Tibial artery (tissue), 4 donors: ENCODE results near the gene NECTIN4.

Source experiments
- DNase-seq, 2 donors: peaks; one replicate each; pipeline ENCODE4 v3.0.0-alpha.2; 2019
- H3K27ac ChIP-seq, 2 donors: fragments of 200-600 bp; sonication (generic) in 1 of 2; 1 replicate in 1 of 2; 2 replicates in 1 of 2; pipeline ENCODE4 v1.5.1; 2018 to 2019; ENCODE audit warnings: mild to moderate bottlenecking in 1 of 2
- H3K27me3 ChIP-seq, 2 donors: fragments of 200-600 bp; sonication (generic) in 1 of 2; one replicate each; pipeline versions ENCODE4 v1.5.1 to v1.6.0; 2016 to 2019
- H3K36me3 ChIP-seq, 3 donors: fragments of 200-600 bp; sonication (generic) in 2 of 3; one replicate each; pipeline ENCODE4 v1.5.1; 2016 to 2019; ENCODE audit warnings: mild to moderate bottlenecking in 2 of 3
- H3K4me1 ChIP-seq, 4 donors: fragments of 200-600 bp; sonication (generic) in 2 of 4; 1 replicate in 3 of 4; 2 replicates in 1 of 4; pipeline ENCODE4 v1.5.1; 2016 to 2019
- H3K4me3 ChIP-seq, 2 donors: fragments of 200-600 bp; sonication (generic) in 1 of 2; 1 replicate in 1 of 2; 2 replicates in 1 of 2; pipeline ENCODE4 v1.5.1; 2018 to 2019; ENCODE audit warnings: mild to moderate bottlenecking in 2 of 2
- H3K9me3 ChIP-seq, 3 donors: fragments of 200-600 bp; sonication (generic) in 1 of 3; one replicate each; pipeline ENCODE4 v1.5.1; 2016 to 2019
- CTCF ChIP-seq, 2 experiments: fragments of 200-600 bp in 1 of 2; fragments of 450-650 bp in 1 of 2; IDR thresholded peaks; one replicate each; pipeline ENCODE4 v1.5.1; 2017 to 2019; ENCODE audit warnings: antibody characterized with exemption in 2 of 2, mild to moderate bottlenecking in 1 of 2, moderate library complexity in 1 of 2
- intact Hi-C: fragments of 100-400 bp; cut with DNase I; formaldehyde crosslinking; loops from one replicate; pipeline ENCODE4 v1.15.0; 2023; ENCODE audit warnings: low total_unique reads

The NECTIN4 gene

GRCh38 chr1:161059293-161059692 is 30.1 kb downstream of the NECTIN4 start:
- intact Hi-C loops = no loop called here
- H3K27me3 ChIP-seq = peaks cover 0 to 27% of the 10 kb centered on the region in 2 donors
- no peaks in the 10 kb centered on the region for H3K9me3 ChIP-seq
- H3K4me3 ChIP-seq = no peak overlapping the region
- H3K4me1 ChIP-seq = no peaks in the 10 kb centered on the region
- H3K36me3 ChIP-seq = no peaks in the 10 kb centered on the region
- TF ChIP-seq CTCF (IDR thresholded peaks at IDR 0.05) = no peak
- no peak for DNase-seq
- H3K27ac ChIP-seq = no peak overlapping the region

- H3K4me1 ChIP-seq = no peaks in the 10 kb centered on the region
- H3K27ac ChIP-seq = no peak overlapping the region
- H3K9me3 ChIP-seq = no peaks in the 10 kb centered on the region
- H3K4me3 ChIP-seq = no peak overlapping the region
- intact Hi-C loops = no loop called here
- H3K36me3 ChIP-seq = no peaks in the 10 kb centered on the region
- no peak for DNase-seq
- no peak for TF ChIP-seq CTCF (IDR thresholded peaks at IDR 0.05)
- peaks cover 0 to 25% of the 10 kb centered on the region in 2 donors for H3K27me3 ChIP-seq
These were observed 34.6 kb downstream of the NECTIN4 start for GRCh38 chr1:161054805-161055204.

- H3K36me3 ChIP-seq = no peaks in the 10 kb centered on the region
- peaks cover 0 to 25% of the 10 kb centered on the region in 2 donors for H3K27me3 ChIP-seq
- H3K27ac ChIP-seq = no peak overlapping the region
- intact Hi-C loops = no loop called here
- H3K4me3 ChIP-seq = no peak overlapping the region
- H3K4me1 ChIP-seq = no peaks in the 10 kb centered on the region
- DNase-seq = no peak
- no peaks in the 10 kb centered on the region for H3K9me3 ChIP-seq
- no peak for TF ChIP-seq CTCF (IDR thresholded peaks at IDR 0.05)
These were observed 35.1 kb downstream of the NECTIN4 start for GRCh38 chr1:161054232-161054631.

GRCh38 chr1:161052899-161053298 is 36.5 kb downstream of the NECTIN4 start:
- DNase-seq = no peak
- intact Hi-C loops = no loop called here
- no peaks in the 10 kb centered on the region for H3K4me1 ChIP-seq
- H3K4me3 ChIP-seq = no peak overlapping the region
- TF ChIP-seq CTCF (IDR thresholded peaks at IDR 0.05) = no peak
- H3K36me3 ChIP-seq = no peaks in the 10 kb centered on the region
- peaks cover 0 to 22% of the 10 kb centered on the region in 2 donors for H3K27me3 ChIP-seq
- H3K9me3 ChIP-seq = no peaks in the 10 kb centered on the region
- H3K27ac ChIP-seq = no peak overlapping the region

GRCh38 chr1:161051219-161051618 is 38.1 kb downstream of the NECTIN4 start:
- intact Hi-C loops = no loop called here
- H3K4me3 ChIP-seq = no peak overlapping the region
- H3K27me3 ChIP-seq = peaks cover 0 to 7% of the 10 kb centered on the region in 2 donors
- H3K36me3 ChIP-seq = no peaks in the 10 kb centered on the region
- no peak overlapping the region for H3K27ac ChIP-seq
- DNase-seq = no peak
- TF ChIP-seq CTCF (IDR thresholded peaks at IDR 0.05) = no peak
- no peaks in the 10 kb centered on the region for H3K9me3 ChIP-seq
- peaks cover 0 to 4% (median 0%) of the 10 kb centered on the region in 4 donors for H3K4me1 ChIP-seq
